Measurements from ENCODE around the gene P3R3URF. TPM values are rescaled to one million over a fixed set of nuclear protein-coding genes. Genes with fewer than 3 reads are reported as not detected.
A peak's percentile ranks its signal among the peaks of the same experiment; 100 is the strongest.

Gene P3R3URF
- total and polyA plus RNA-seq, 9 of the 15 experiments (the other 6 are each of a cell fraction or from before 2014, with no cell fraction given) = not detected

GRCh38 chr1:46179138-46180081 lies 3.1 kb upstream of the P3R3URF start (continued):
- TF ChIP-seq TFAP4 (CRISPR knock-in tag; IDR thresholded peaks at IDR 0.05; ENCODE audit: borderline replicate concordance) (peak; percentile 26; the same call in 1 of the 2 replicates), HES1 (IDR thresholded peaks at IDR 0.05; ENCODE audit: low read depth) (0 out of 2 replicates have a peak, but pooled peaks have one; percentile 10), NR3C1 (CRISPR knock-in tag; IDR thresholded peaks at IDR 0.05) (no peak), JUND (IDR thresholded peaks at IDR 0.05; ENCODE audit: borderline replicate concordance, low read depth, low read length) (peak; percentile 59; the same call in 1 of the 2 replicates), JUND (tag; IDR thresholded peaks at IDR 0.05; ENCODE audit: borderline replicate concordance, low read depth, low read length) (peak; percentile 37; the same call in 1 of the 3 replicates), RCOR1 (IDR thresholded peaks at IDR 0.05; ENCODE audit: borderline replicate concordance in 1 of 2, low read depth in 2 of 2, low read length in 2 of 2) (peak in 1 of 2 experiments; percentile 79; a peak in 2 of 4 replicates), TFAM (CRISPR knock-in tag; conservative IDR thresholded peaks at IDR 0.05) (no peak), SMARCA4 (IDR thresholded peaks at IDR 0.05) (peak; percentile 42), E2F4 (CRISPR knock-in tag; IDR thresholded peaks at IDR 0.05; ENCODE audit: low read depth) (no peak), POLR3G (IDR thresholded peaks at IDR 0.05; ENCODE audit: extremely low read depth, insufficient read length, insufficient replicate concordance) (no peak), ZNF224 (CRISPR knock-in tag; IDR thresholded peaks at IDR 0.05) (no peak), ZNF384 (IDR thresholded peaks at IDR 0.05; ENCODE audit: low read depth, low read length) (peak; percentile 63), HDAC1 (IDR thresholded peaks at IDR 0.05) (peak in 1 of 2 experiments; percentile 75; a peak in 2 of 4 replicates), ZNF830 (CRISPR knock-in tag; IDR thresholded peaks at IDR 0.05) (no peak), ZNF707 (CRISPR knock-in tag; conservative IDR thresholded peaks at IDR 0.05) (no peak), BRD9 (IDR thresholded peaks at IDR 0.05; ENCODE audit: low read depth, partially characterized antibody) (peak; percentile 84), RB1 (IDR thresholded peaks at IDR 0.05; ENCODE audit: low read depth) (0 out of 2 replicates have a peak, but pooled peaks have one; percentile 4), COPS2 (conservative IDR thresholded peaks at IDR 0.05) (no peak)
- TF ChIP-seq, protein P1, sequence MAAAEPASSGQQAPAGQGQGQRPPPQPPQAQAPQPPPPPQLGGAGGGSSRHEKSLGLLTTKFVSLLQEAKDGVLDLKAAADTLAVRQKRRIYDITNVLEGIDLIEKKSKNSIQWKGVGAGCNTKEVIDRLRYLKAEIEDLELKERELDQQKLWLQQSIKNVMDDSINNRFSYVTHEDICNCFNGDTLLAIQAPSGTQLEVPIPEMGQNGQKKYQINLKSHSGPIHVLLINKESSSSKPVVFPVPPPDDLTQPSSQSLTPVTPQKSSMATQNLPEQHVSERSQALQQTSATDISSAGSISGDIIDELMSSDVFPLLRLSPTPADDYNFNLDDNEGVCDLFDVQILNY (CRISPR knock-in tag; IDR thresholded peaks at IDR 0.05) = no peak
- TF ChIP-seq, protein P2, sequence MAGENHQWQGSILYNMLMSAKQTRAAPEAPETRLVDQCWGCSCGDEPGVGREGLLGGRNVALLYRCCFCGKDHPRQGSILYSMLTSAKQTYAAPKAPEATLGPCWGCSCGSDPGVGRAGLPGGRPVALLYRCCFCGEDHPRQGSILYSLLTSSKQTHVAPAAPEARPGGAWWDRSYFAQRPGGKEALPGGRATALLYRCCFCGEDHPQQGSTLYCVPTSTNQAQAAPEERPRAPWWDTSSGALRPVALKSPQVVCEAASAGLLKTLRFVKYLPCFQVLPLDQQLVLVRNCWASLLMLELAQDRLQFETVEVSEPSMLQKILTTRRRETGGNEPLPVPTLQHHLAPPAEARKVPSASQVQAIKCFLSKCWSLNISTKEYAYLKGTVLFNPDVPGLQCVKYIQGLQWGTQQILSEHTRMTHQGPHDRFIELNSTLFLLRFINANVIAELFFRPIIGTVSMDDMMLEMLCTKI (IDR thresholded peaks at IDR 0.05; ENCODE audit: partially characterized antibody) = no peak
- TF ChIP-seq, protein P3, sequence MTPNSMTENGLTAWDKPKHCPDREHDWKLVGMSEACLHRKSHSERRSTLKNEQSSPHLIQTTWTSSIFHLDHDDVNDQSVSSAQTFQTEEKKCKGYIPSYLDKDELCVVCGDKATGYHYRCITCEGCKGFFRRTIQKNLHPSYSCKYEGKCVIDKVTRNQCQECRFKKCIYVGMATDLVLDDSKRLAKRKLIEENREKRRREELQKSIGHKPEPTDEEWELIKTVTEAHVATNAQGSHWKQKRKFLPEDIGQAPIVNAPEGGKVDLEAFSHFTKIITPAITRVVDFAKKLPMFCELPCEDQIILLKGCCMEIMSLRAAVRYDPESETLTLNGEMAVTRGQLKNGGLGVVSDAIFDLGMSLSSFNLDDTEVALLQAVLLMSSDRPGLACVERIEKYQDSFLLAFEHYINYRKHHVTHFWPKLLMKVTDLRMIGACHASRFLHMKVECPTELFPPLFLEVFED (CRISPR knock-in tag; conservative IDR thresholded peaks at IDR 0.05) = peak; percentile 95
